Ishikawa (cell line): ENCODE data around the gene PTPRJ.

Source experiments
- CEBPB ChIP-seq: IDR thresholded peaks from 2 replicates; pipeline ENCODE4 v1.6.1; 2012
- CREB1 ChIP-seq: IDR thresholded peaks from 2 replicates; pipeline ENCODE4 v1.6.1; 2012; ENCODE audit warnings: low read depth
- EGR1 ChIP-seq: IDR thresholded peaks from 2 replicates; pipeline ENCODE4 v1.6.1; 2012
- EP300 ChIP-seq: IDR thresholded peaks from 2 replicates; pipeline ENCODE4 v1.6.1; 2012; ENCODE audit warnings: borderline replicate concordance
- FOXM1 ChIP-seq: IDR thresholded peaks from 2 replicates; pipeline ENCODE4 v1.6.1; 2012; ENCODE audit warnings: low read depth, borderline replicate concordance
- NFIC ChIP-seq: IDR thresholded peaks from 2 replicates; pipeline ENCODE4 v1.6.1; 2012
- RAD21 ChIP-seq: IDR thresholded peaks from 2 replicates; pipeline ENCODE4 v1.6.1; 2012; ENCODE audit warnings: low read depth
- TAF1 ChIP-seq: IDR thresholded peaks from 2 replicates; pipeline ENCODE4 v1.6.1; 2012; ENCODE audit warnings: low read depth, mild to moderate bottlenecking
- TCF12 ChIP-seq: IDR thresholded peaks from 2 replicates; pipeline ENCODE4 v1.6.1; 2012; ENCODE audit warnings: low read depth
- TEAD4 ChIP-seq: IDR thresholded peaks from 2 replicates; pipeline ENCODE4 v1.6.1; 2012
- USF1 ChIP-seq: IDR thresholded peaks from 2 replicates; pipeline ENCODE4 v1.6.1; 2012
- YY1 ChIP-seq: IDR thresholded peaks from 2 replicates; pipeline ENCODE4 v1.6.1; 2012; ENCODE audit warnings: low read depth
- ZBTB7A ChIP-seq: IDR thresholded peaks from 2 replicates; pipeline ENCODE4 v1.6.1; 2012; ENCODE audit warnings: low read depth
- TF ChIP-seq, protein P1 (sequence below): IDR thresholded peaks from 2 replicates; pipeline ENCODE4 v1.6.1; 2012
- TF ChIP-seq, protein P2 (sequence below): IDR thresholded peaks from 2 replicates; pipeline ENCODE4 v1.6.1; 2012; ENCODE audit warnings: low read depth, mild to moderate bottlenecking

Gene PTPRJ

GRCh38 chr11:48018528-48019216 is 38.3 kb downstream of the PTPRJ start:
- TF ChIP-seq CEBPB (no peak), FOXM1 (no peak), TAF1 (no peak), EGR1 (no peak), USF1 (no peak), EP300 (no peak), TCF12 (no peak), ZBTB7A (no peak), RAD21 (no peak), NFIC (no peak), TEAD4 (no peak)
- TF ChIP-seq, protein P1, sequence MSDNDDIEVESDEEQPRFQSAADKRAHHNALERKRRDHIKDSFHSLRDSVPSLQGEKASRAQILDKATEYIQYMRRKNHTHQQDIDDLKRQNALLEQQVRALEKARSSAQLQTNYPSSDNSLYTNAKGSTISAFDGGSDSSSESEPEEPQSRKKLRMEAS: no peak
- TF ChIP-seq, protein P2, sequence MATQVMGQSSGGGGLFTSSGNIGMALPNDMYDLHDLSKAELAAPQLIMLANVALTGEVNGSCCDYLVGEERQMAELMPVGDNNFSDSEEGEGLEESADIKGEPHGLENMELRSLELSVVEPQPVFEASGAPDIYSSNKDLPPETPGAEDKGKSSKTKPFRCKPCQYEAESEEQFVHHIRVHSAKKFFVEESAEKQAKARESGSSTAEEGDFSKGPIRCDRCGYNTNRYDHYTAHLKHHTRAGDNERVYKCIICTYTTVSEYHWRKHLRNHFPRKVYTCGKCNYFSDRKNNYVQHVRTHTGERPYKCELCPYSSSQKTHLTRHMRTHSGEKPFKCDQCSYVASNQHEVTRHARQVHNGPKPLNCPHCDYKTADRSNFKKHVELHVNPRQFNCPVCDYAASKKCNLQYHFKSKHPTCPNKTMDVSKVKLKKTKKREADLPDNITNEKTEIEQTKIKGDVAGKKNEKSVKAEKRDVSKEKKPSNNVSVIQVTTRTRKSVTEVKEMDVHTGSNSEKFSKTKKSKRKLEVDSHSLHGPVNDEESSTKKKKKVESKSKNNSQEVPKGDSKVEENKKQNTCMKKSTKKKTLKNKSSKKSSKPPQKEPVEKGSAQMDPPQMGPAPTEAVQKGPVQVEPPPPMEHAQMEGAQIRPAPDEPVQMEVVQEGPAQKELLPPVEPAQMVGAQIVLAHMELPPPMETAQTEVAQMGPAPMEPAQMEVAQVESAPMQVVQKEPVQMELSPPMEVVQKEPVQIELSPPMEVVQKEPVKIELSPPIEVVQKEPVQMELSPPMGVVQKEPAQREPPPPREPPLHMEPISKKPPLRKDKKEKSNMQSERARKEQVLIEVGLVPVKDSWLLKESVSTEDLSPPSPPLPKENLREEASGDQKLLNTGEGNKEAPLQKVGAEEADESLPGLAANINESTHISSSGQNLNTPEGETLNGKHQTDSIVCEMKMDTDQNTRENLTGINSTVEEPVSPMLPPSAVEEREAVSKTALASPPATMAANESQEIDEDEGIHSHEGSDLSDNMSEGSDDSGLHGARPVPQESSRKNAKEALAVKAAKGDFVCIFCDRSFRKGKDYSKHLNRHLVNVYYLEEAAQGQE: no peak

- no peak for TF ChIP-seq CEBPB
- no peak for TF ChIP-seq FOXM1
- TF ChIP-seq TAF1: no peak
- no peak for TF ChIP-seq TEAD4
- TF ChIP-seq RAD21: no peak
- TF ChIP-seq, protein P1: no peak
- TF ChIP-seq ZBTB7A: no peak
- TF ChIP-seq NFIC: no peak
- no peak for TF ChIP-seq USF1
- TF ChIP-seq CREB1: no peak
- TF ChIP-seq EP300: no peak
- TF ChIP-seq, protein P2: no peak
- no peak for TF ChIP-seq EGR1
- no peak for TF ChIP-seq TCF12
- TF ChIP-seq YY1: no peak
Observed at GRCh38 chr11:48019217-48019584, 38.8 kb downstream of the PTPRJ start.

GRCh38 chr11:48019595-48019994 is 39.2 kb downstream of the PTPRJ start:
- no peak for TF ChIP-seq TEAD4
- TF ChIP-seq CREB1: no peak
- no peak for TF ChIP-seq RAD21
- TF ChIP-seq TCF12: no peak
- TF ChIP-seq, protein P1: no peak
- TF ChIP-seq EGR1: no peak
- TF ChIP-seq TAF1: no peak
- no peak for TF ChIP-seq FOXM1
- TF ChIP-seq, protein P2: no peak
- TF ChIP-seq NFIC: no peak
- TF ChIP-seq EP300: no peak
- no peak for TF ChIP-seq USF1
- TF ChIP-seq CEBPB: no peak
- TF ChIP-seq YY1: no peak
